Fibroblast of villous mesenchyme (primary cell): Measurements from ENCODE around the gene SERINC5. TPM values are rescaled to one million over a fixed set of nuclear protein-coding genes. Genes with fewer than 3 reads are reported as not detected.

Source experiments
- DNase-seq: peaks from one replicate; pipeline ENCODE4 v3.0.0-alpha.2; 2010; ENCODE audit warnings: low read depth
- H3K4me3 ChIP-seq: 2 replicates; pipeline ENCODE4 v1.5.1; 2011; ENCODE audit warnings: low read depth, mild to moderate bottlenecking, low read length
- total RNA-seq: library from RNA; depleted of rRNA; stranded (reverse); fragments of >200 nt; gene quantifications from 2 replicates; pipeline ENCODE4 v1.2.3, GENCODE V29; 2012
- TF ChIP-seq, protein P1 (sequence below): IDR thresholded peaks from 2 replicates; pipeline ENCODE4 v1.5.1; 2012; ENCODE audit warnings: low read depth, mild to moderate bottlenecking, low read length; ENCODE audit not compliant: insufficient read depth

Gene SERINC5
- total RNA-seq, 1 donor: 13.8 TPM

DNA sequence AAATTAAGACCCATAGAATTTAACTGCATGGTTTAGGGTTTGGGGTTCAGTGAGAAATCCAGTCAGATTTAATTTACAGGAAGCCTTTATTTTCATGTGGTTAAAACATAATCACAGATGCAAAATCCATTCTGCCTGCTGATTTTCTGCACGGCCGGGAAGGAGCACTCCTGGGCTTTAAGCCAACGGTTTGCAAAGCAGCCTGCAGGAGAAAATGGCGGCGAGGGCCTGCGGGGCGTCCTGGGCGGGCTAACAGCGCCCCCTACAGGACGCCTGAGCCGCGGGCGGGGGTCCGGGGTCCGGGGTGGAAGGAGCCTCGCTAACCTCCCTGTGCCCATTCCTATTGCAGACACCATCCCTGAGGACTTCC, 173.1 kb downstream of the SERINC5 start:
- peak overlapping the region; percentile 44 for H3K4me3 ChIP-seq
- TF ChIP-seq, protein P1, sequence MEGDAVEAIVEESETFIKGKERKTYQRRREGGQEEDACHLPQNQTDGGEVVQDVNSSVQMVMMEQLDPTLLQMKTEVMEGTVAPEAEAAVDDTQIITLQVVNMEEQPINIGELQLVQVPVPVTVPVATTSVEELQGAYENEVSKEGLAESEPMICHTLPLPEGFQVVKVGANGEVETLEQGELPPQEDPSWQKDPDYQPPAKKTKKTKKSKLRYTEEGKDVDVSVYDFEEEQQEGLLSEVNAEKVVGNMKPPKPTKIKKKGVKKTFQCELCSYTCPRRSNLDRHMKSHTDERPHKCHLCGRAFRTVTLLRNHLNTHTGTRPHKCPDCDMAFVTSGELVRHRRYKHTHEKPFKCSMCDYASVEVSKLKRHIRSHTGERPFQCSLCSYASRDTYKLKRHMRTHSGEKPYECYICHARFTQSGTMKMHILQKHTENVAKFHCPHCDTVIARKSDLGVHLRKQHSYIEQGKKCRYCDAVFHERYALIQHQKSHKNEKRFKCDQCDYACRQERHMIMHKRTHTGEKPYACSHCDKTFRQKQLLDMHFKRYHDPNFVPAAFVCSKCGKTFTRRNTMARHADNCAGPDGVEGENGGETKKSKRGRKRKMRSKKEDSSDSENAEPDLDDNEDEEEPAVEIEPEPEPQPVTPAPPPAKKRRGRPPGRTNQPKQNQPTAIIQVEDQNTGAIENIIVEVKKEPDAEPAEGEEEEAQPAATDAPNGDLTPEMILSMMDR: peak; percentile 90
- peak; percentile 76 for DNase-seq

DNA sequence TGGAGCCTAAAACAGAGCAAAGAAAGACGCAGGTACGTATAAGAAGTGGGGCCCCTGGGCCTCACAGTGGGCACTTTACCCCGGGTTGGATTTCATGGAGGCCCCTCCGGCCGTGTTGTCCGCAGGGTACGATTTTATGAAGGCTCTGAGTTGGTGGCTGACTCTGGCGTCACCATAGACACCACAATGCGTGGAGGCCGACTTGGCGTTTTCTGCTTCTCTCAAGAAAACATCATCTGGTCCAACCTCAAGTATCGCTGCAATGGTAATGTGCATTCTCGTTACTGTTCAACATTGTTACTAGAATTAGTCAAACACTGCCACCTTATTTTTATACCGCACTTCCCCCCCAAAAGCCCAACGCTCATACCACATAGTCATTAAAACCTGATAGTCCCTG, 173.6 kb downstream of the SERINC5 start:
- TF ChIP-seq, protein P1: no peak
- no peak for DNase-seq
- H3K4me3 ChIP-seq: no peak overlapping the region

DNA sequence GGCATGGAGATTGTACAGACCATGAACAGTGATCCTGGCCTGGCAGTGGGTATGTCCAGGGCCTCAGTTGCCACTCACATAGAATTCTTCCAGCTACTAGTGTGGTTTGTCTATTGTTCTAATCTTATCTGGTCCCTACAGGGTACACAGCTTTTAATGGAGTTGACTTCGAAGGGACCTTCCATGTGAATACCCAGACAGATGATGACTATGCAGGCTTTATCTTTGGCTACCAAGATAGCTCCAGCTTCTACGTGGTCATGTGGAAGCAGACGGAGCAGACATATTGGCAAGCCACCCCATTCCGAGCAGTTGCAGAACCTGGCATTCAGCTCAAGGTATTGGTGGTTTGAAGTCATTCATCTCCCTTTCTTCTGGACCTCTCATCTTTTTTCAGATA, 176.9 kb downstream of the SERINC5 start:
- TF ChIP-seq, protein P1: no peak
- H3K4me3 ChIP-seq: no peak overlapping the region
- no peak for DNase-seq

DNA sequence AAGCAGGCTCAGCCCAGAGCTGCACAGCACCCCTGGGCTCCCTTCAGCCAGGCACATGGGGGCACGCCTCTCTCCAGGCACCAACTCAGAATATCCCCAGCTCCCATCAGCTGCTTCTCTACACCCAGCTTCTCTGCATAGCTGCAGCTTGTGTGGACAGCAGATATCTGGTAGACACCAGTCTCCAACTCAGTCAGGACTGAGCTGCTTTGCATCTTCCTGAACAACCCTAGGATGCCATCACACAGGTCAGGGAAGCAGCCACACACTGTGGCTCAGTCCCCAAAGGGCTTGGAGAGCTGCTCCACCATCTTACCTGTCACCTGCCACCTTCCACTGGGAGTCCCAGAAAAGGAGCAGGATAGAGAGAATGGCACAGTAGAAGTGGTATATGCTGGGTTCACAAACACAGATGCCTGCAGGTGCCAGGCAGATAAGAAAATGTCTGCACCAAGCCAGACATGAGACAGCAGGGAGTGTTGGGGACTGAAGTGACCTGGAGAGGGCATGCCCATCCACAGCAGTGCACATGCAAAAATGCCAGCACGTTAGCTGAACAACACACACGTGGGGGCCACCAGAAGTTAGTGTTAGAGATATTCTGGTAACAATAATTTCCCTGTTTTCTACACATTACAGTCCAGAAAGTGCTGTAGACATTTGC, 178.7 kb downstream of the SERINC5 start:
- DNase-seq: no peak
- TF ChIP-seq, protein P1: no peak
- H3K4me3 ChIP-seq: no peak overlapping the region

DNA sequence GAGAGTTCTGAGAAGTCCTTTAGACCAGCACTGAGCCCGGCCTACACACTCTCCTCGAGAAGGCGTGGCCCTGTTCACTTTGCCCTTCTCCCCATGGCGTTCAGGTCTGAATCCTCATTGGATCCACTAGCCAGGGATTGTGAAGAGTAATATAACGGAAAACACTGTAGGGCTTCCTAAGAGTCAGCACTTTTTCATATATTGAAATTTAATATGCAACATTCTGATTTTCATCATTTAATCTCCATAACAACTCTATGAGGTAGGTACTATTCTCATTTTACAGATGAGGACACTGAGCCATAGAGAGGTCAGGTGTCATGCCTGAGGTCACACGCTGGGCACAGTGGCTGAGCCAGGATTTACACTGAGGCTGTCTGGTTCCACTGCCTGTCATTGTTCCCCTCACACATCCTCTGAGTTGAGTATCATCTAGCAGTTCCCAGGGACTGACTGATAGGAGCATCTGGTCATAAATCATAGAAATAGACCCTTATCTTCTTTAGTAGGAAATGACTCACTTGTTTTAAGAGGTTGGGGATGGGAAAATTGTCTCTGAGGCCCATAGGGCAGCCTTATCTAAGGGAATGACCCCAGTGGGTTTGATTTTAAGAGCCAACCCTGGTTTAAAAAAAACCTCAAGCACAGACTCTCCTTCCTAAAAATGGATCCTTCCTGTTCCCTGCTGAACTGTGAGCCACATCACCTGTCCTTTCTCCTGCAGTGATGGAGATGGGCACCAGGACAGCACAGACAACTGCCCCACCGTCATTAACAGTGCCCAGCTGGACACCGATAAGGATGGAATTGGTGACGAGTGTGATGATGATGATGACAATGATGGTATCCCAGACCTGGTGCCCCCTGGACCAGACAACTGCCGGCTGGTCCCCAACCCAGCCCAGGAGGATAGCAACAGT, 179.5 kb downstream of the SERINC5 start:
- peak; percentile 29 for DNase-seq
- TF ChIP-seq, protein P1: no peak
- no peak overlapping the region for H3K4me3 ChIP-seq

DNA sequence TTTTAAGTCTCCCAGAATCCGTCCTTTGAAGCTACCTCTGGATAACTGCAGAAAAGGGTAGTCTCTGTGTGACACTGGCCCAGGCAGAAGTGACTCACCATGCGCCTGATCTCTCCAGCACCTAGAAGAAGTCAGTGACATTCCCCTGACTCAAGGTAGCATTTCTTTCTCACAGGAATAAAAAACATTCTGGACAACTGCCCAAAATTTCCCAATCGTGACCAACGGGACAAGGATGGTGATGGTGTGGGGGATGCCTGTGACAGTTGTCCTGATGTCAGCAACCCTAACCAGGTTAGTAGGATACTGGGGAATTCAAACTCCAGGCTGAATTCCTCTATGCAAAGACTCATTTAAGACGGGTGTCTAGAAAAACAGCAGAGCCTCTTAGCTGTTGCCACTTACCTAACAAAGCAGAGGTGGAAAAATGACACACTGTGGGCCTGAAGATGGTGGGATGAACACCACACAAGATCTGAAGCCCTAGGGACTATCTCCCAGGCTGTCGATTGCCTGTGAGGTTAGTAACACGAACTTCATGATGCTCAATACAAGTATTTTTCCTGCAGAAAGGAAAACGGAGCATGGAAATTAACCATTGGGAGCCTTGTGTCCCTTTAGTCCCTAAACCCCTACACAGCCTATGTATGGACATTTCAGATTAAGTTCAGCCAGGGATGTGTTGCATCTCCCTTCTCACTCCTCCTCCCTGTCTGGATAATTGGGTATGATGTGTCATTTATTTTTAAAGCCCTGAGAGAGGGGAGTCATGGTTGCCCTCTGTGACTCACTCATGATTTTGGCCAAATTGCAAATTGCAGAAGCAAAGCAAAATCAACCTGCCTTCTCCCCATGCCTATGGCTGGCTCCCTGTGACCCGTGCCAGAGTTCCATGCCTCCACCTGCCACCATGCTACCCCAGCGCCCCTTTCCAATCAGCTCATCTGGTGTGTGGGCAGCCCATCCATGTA, 183.5 kb downstream of the SERINC5 start:
- no peak for DNase-seq
- TF ChIP-seq, protein P1: no peak
- no peak overlapping the region for H3K4me3 ChIP-seq
